SHP77 (cell line): ENCODE measurements around the gene SYTL2.

ENCODE experiments used
- DNase-seq, 2 experiments: peaks; one replicate each; lab custom pipeline; 2025; lab: John Stamatoyannopoulos, UW

SYTL2 gene

GRCh38 chr11:85762226-85762625, 48.7 kb downstream of the SYTL2 start:
- no peak for DNase-seq

DNA sequence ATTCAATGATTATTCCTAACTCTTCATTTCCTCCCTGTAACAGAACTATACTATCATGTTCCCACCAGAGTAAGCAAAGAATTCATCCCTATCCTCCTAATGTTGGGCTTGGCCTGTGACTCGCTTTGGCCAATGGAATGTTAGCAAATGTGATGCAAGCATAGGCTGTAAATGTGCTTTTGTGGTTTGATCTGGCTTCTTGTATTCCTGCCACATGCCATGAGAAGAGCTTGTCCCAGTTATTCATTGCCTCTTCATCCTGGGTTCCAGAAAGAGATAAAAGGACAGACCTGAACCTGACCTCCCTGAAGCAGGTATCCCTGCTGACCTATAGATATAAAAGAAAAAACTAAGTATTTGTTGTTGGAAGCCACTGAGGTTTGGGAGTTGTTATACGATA, 51.0 kb downstream of the SYTL2 start:
- no peak for DNase-seq

DNA sequence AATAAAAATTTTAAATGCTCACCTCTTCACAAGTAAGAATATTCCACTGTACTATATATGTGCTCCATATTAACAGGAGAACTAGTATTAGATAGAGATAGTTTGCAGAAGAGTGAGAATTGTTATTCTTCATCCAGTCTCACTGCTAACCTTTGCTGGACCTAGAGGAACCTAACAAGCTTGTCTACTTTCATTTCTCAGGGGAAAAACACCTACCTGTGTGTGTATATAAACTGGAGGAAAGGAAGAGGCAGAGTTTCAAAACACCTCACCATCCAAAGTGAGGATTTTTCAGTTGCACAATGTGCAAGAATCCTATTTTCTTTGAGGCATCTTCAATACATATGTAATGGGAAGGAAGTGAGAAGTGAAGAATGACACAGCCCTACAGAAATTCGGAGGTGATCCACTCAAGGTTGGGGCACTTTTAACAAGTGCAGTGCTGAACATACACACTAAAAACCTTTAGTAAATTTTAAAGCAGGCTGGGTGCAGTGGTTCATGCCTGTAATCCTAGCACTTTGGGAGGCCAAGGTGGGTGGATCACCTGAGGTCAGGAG, 52.4 kb downstream of the SYTL2 start:
- DNase-seq: no peak

DNA sequence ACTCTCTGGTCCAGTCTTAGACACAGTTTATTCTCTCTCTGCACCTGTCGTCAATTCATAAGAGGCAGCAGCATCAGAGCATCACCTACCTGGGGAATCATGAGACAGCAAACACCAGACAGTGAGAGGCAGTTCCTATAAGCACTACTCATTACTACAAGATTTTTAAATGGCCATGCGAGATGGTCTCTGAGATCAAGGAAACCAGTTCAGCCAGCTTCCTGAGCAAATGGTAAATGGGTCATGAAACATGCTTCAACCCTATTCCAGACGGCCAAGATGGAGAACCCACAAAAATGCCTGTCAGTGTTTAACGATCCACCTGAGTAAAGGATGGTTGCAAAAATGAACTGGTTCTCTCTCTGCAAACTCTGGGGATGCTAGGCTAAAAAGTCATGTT, 52.9 kb downstream of the SYTL2 start:
- no peak for DNase-seq

DNA sequence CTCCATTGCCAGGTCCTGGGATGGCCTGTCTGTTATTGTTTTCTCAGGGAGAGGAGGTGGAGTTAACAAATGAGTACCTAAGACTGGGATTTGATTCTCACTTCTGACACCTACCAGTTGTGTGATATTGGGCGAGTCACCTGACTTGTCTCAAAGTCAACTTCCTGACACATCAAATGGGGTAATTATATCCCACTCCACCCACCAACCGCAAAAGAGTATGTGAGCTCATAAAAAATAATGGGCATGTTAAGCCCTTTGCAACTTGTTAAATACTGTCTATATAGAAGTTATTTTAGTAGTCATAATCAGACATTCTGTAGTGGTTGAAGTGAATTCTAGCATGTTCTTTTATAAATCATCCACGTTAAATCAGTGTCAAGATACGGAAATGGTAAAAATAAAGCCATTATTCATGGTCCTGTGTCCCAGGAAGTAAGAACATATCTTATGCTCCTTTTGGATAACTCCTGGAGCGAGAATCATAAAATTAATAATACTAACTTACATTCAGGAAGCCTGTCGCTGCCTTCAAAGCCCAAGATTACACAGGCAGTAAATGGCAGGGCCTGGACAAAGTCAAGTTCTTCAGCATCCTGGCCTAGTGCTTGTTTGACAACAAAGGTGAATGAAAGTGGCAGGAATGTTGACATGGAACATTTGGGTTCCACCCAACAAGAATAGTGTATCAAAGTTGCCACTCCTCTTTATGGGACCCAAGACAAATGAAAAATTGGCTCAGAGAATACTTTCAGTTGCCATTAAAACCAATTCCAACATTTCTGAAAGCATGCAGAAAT, 54.3 kb downstream of the SYTL2 start:
- DNase-seq: no peak

DNA sequence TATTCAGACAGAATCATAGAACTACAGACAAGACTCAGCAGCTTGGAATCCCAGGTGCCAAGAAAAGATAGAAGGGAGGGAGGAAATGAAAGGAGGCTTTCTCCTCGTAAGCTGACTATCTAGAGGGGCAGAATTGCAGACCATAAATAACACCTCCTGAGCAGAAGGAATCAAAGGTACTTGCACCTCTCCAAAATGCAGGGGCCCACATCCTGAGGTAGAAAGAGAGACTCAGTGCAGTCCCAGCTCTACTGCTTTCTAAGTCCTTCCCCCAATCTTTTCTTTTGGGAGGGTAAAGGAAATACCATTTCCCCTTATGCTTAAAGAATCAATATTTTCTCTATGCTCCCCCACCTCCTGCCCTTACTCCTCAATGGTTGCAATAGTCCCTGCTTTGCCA, 55.2 kb downstream of the SYTL2 start:
- DNase-seq: no peak

- no peak for DNase-seq
These were observed 55.7 kb downstream of the SYTL2 start for GRCh38 chr11:85755285-85755684.

DNA sequence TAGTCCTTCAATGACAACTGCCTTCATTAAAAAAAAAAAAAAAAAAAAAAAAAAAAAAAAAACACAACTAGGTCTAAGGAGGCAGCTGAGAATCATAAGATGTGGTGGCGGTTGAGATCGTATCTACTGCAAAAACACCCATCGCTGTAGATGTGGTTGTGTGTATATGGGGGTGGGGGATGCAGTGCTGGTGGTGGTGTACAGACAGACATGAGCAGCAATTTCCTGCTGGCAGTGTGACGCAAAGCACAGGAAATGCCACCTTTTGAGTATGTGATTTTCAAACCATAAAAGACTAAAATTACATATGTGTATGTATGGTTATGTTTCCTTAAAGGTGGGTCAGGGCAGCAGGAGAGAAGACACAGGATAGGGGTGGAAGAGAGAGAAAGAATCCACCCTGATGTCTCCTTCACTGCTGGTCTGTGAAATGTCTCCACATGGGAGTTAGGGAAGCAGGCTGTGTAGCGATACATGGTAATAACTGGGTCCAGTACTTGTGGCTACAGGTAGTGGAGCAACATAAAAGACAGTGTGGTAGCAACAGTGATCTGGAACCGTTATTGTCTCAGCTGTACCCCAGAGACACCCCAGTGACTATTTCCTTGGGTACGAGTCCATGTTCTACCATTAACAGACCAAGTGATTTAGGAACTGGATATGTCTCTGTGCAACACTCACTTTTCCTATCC, 57.9 kb downstream of the SYTL2 start:
- DNase-seq: no peak

- no peak for DNase-seq
These were observed 58.6 kb downstream of the SYTL2 start for GRCh38 chr11:85752201-85752889.

- no peak for DNase-seq
These were observed 59.2 kb downstream of the SYTL2 start for GRCh38 chr11:85751724-85752123.

DNA sequence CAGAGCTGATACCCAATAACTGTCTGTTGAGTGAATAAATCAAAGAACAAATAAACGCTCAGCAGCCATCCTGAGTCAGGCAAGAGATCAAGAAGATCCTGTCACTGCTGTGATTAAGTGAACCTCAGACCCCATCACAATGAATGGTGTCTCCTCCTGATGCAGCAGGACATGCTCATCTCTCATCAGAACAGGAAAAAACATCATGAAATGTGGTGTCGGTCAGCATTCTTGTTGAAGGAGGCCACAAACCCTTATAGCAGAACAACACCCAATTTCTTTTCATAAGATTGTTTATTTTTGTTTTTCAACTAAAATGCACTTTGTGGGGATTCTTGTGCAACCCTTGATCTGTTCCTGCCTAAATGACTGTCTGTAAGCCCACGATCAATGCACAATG, 60.3 kb downstream of the SYTL2 start:
- DNase-seq: no peak

DNA sequence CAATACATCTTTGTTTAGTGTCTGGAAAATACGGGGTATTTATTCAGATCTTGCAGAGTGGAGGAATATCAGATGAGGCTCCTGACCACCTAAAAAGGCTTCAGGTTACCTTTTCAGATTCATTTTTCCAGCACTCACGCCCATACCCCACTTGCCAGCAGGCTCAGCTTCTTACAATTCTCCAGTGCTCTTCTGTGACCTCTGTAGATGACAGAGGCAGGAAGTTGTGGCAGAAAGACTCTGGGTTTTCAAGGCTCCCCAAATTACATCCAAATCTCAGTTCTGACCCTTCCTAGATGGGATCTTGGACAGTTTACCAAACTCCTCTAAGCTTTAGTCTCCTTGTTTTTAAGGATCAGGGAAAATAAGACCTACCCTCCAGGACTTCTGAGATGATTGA, 61.1 kb downstream of the SYTL2 start:
- no peak for DNase-seq

DNA sequence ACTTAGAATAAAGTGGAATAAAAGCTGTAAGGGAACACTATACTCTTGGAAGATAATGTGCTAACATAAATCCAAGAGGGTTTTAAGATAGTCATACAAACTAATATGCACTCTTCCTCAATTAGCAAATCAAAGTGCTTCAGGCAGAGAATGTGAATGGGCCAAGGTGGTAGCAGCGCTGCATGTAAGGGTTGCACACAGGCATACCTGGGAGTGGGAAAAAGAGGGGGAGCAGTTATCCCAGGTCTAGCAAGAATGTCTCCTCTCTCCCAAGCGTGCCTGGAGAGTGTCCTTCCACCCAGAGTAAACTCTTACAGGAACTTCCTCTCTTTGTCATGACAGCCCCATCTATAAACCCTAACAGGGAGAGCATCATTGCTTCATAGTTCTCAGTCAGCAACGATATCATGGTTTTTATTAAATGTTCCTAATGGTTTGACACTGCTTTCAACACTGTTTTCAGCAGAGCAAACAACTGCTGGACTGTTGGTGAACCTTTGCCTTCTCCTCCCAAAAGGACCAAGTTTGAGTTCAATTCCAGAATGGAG, 61.6 kb downstream of the SYTL2 start:
- no peak for DNase-seq

DNA sequence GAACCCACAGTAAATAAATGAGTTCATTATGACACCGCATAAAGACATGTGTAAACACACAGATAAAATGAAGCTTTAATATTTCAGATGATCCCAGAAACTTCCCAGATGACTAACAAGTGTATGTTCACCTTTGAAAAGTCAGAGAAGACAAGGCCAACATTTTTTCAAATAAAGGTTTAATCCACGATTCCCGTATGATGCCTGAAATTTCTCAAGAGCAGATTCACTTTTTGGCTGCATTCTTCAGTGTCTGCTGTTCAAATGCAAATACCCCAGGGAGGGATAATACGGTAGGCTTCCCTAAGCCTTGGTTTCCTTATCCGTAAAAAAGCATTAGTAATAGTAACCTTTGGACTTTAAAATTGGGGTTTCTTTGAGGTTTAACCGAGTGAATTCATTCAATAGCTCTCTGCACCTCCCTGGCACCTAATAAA, 62.5 kb downstream of the SYTL2 start:
- DNase-seq: no peak

DNA sequence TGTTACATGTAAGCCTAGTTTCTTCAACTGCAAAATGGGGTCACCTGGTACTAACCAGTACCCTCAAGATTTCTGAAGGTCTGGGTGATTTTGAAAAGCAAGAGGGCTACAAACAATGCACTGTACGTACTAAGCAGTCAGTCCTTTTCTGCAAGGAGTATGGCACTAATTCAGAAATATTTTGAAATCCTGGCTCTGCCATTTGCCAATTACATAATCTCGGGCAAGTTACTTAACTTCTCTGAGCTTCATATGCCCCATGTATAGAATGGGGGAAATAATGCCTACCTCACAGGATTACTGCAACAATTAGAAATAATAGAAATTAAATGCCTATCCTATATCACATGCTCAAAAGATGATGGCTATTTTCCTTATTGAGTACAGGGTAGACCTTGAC, 64.3 kb downstream of the SYTL2 start:
- no peak for DNase-seq

DNA sequence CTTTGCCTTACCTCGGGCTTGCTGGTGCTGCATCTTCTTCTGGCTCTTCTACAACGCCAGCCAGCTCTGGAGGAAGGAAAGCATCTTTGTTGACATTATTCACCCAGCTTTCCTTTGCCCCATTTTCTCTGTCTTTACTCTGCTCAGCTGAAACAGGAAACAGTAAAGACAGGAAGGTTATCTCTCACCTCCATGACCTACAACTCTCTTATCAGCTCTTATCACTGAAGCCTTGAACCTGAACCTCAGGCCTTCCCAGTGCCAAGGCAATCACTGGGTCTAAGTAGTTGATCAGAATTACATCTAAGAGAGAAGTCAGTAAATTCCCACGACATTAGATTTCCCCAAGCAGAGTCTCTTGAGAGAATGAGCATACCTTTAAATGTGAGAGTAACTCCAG, 65.3 kb downstream of the SYTL2 start:
- DNase-seq: no peak

- no peak for DNase-seq
These were observed 68.1 kb downstream of the SYTL2 start for GRCh38 chr11:85742873-85743275.

GRCh38 chr11:85742348-85742747, 68.6 kb downstream of the SYTL2 start:
- DNase-seq: no peak

- no peak for DNase-seq
These were observed 70.2 kb downstream of the SYTL2 start for GRCh38 chr11:85740481-85741400.

- no peak for DNase-seq
These were observed 73.2 kb downstream of the SYTL2 start for GRCh38 chr11:85737738-85738137.

DNA sequence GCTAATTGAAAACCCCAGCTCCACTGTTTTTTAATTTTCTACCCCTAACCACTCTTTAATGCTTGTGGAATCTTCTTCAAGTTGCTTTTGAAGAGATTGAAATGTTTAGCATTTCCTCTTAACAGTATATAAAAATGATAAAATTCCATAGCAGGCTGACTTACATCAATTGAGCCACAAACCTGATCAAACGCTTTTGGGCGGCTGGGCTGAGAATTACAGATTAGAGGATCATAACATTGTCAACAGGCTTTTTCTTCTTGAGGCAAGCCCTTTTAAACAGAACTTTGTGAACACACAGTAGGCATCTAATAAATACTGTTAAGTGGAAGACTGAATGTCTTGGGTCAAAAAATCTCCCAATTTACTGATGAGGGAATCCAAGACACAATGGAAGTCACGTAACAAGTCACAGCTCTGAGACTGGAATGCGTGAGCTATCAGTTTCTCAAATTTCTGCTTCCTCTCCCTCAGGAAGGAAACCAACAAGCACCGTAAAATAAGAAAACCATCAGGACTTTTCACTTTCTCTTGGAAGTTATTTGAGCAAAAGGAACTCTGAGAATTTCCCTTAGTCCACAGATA, 75.0 kb downstream of the SYTL2 start:
- no peak for DNase-seq
